Measurements from ENCODE around the gene SPATA33.

SPATA33 gene

DNA sequence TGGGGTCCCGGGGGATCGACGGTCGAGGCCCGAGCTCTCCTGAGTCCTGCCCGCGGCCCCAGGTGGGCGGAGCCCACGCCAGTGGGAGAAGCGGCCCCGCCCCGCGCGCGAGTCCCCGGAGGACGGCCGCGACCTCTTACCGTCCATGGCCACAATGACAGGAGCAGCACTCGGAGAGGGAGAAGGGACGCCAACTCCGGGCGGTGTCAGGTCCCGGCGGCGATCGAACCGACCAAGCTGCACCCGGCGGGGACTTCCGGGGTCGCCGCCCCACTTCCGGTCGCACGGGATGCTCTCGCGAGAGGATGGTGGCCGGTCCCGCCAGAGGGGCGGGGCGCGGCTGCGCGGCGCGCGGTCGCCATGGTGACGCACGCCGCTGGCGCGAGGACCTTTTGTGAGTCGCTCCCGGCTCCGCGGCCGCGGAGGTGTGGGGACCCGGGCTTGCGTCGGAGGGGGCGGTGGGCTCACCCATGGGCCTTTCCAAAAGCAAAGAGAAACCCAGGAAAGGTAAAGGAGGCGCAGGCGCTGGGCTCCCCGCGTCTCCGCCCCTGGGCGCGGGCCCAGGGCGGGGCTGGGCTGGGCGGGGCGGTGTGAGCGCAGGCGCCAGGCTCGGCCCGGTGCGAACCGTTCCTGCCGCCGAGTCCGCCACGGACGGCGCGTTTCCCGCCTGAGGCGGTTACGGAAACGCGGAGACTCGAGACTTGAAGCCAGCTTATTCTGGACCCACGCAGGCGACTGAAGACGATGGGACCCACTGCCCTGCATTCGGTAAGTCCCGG is at the start of gene SPATA33, which contains the start of gene CHMP1A:
Gene SPATA33, plus strand, starts transcription at position 395 of the 779 bp plus-strand sequence. Its CDS starts 76 bp downstream, at position 471.
Gene CHMP1A, minus strand, starts transcription at position 267 of the 779 bp plus-strand sequence. Its CDS starts 120 bp downstream, at position 147.
- DNase-seq (ENCODE audit: low spot score): peak; percentile 92

GRCh38 chr16:89607937-89608740 is 49.5 kb upstream of the SPATA33 start:
- DNase-seq (ENCODE audit: low spot score): no peak

GRCh38 chr16:89610108-89610453 is 47.6 kb upstream of the SPATA33 start:
- DNase-seq (ENCODE audit: low spot score): no peak

DNA sequence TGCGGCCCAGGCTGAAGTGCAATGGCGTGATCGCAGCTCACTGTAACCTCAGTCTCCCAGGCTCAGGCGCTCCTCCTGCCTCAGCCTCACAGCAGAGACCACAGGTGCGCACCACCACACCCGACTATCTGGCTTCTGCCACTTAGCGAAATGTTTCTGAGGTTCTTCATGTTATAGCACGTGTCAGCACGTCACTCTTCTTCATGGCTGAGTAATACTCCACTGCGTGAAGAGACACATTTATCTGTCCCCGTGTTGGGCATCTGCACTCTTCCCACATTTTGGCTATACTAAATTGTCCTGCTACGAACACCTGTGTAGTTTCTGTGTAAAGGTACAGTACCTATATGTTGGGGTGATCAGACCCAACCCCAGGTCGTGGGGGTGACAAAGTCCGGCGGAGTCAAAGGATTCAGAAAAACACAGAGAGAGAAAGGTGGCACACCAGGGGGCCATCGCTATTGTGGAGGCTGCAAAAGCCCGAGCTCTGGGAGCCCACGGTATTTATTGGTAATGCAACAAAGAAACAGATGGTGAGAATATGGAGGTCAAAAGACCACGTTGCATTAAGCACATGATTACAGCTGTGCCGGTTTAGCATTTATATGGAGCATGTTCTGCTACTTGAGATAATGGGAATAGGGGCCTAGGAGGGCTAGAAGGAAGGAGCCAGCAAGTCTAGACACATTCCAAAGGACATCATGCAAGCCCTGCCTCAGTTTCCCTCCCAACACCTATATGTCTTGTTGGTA is 45.0 kb upstream of the SPATA33 start:
- DNase-seq (ENCODE audit: low spot score): no peak

- DNase-seq (ENCODE audit: low spot score): no peak
Observed at GRCh38 chr16:89613231-89613953, 44.2 kb upstream of the SPATA33 start, which contains the start of gene DPEP1. DPEP1 (plus strand) TSS chr16:89613642; CDS start chr16:89630411, 16,769 bp downstream.

- no peak for DNase-seq (ENCODE audit: low spot score)
Observed at GRCh38 chr16:89613954-89614459, 43.6 kb upstream of the SPATA33 start.

DNA sequence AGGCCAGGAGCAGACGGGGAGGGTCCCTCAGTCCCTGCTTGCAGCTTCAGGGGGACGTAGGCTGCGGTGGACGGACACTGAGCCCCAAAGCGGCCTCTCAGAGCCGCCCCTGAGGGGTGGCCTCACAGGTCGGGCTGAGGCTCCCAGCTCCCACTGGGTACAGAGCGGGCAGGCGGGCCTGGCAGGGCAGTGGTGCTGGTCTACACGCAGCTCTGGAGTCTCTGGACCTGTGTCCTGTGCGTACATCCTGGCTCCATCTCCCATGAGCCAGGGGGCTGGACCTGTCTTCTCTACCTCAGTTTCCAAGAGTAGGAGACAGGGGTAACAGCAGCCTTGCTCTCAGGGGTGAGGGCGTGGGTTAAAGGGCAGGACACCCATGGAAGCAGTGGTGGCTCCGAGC is 42.5 kb upstream of the SPATA33 start:
- DNase-seq (ENCODE audit: low spot score): no peak

- DNase-seq (ENCODE audit: low spot score): peak; percentile 22
Observed at GRCh38 chr16:89615596-89616090, 42.0 kb upstream of the SPATA33 start.

- DNase-seq (ENCODE audit: low spot score): no peak
Observed at GRCh38 chr16:89616623-89617022, 41.0 kb upstream of the SPATA33 start.

GRCh38 chr16:89617036-89617435 is 40.6 kb upstream of the SPATA33 start:
- no peak for DNase-seq (ENCODE audit: low spot score)

DNA sequence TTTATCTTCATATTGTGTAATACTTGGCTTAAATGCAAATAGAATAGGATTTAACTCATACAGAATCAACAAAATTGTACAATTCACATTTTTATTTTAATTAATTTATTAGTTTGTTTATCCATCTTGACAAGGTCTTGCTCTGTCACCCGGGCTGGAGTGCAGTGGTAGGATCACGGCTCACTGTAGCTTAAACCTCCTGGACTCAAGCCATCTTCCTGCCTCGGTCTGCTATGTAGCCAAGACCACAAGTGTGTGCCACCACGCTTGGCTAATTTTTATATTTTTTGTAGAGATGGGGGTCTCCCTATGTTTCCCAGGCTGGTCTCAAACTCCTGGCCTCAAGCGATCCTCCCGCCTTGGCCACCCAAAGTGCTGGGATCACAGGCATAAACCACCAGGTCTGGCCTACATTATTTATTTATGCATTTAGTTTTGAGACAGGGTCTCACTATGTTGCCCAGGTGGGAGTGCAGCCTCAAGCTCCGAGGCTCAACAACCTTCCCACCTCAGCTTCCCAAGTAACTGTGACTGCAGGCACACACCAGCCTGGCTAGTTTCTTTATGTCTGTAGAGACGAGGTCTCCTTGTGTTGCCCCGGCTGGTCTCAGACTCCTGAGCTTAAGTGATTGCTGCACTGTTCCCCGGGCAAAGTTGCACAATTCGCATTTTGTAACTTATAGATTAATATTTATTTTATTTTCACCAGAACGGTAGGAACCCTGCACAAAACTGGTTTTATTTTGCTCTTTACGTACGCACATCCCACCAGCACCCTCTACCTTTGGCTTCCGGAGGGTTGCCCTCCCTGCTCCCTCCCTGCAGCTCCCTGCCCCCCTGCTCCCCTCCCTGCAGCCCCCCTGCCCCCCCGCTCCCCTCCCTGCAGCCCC is 39.3 kb upstream of the SPATA33 start:
- no peak for DNase-seq (ENCODE audit: low spot score)

DNA sequence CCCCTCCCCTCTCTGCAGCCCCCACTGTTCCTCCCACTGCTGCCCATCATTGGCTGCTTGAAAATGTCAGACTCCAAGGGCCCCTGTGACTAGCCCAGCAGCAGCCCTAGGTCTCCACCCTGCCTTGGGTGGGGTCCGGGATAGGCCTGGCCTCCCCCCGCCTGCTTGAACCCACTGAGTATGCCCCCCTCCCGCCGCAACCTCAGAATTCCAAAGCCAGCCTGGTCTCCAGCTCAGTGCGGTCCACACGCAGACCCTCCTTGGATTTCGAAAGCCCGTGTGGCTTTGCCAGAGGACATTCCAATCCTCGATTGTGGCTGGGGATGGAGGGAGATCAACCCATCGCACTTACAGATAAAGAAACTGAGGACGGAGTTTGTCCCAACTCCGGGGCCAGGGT is 37.8 kb upstream of the SPATA33 start:
- no peak for DNase-seq (ENCODE audit: low spot score)

- no peak for DNase-seq (ENCODE audit: low spot score)
Observed at GRCh38 chr16:89620406-89620841, 37.2 kb upstream of the SPATA33 start.

DNA sequence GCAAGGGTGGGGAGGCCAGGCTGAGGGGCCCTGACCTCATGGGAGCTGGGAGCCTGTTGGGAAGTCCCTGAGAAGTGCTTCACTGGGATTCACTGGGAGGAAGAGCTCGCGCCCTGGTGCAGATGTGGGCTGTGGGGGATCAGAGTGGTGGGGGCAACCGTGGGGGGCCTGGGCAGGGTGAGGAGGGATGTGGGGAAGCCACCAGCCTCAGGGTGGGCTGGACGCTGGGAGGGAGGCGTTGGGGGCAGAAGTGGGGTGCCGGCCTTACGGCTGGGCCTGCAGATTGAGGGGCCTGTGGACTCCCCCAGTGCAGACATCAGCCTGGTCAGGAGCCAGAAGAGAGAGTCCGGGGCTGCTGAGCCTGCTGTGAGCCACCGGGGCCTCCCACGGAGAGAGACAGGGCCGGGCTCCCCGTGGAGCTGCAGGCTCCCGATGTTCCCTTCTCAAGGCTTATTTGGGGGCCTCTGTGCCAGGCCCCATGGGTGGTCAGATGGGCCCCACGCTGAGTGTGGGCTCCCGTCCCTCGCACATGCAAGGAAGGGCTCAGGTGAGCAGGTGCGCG is 36.4 kb upstream of the SPATA33 start:
- no peak for DNase-seq (ENCODE audit: low spot score)

DNA sequence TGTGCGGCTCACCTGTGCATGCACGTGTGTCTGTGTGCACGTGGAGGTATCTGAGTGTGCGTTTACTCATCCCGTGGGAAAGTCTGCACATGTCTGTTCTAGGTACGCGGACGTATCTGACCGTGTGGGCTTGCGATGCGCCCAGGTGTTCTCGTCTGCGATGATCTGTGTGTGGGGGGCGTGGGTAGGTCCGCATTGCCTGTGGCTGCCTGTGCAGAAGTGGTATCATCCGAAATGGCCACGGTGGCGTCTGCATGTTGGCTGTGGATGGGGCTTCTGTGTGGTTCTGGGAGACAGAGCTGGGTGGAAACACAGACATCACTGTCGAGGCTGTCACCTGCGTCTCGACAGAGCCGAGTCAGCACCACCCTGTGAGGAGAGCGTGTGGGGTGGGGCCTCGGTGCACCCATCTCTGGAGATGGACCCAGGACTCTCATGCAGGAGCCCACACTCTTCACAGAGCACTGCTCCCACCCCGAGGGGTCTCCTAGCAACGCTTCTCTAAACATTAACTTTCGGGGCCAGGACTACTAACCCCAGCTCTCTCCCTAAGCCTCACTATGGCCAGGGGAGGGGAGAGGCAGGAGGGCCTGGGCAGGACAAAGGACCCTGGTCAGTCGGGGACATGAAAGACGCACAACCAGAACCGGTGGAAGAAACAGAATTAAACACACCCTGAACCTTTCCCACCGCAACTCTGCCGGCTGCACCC is 35.8 kb upstream of the SPATA33 start:
- no peak for DNase-seq (ENCODE audit: low spot score)

DNA sequence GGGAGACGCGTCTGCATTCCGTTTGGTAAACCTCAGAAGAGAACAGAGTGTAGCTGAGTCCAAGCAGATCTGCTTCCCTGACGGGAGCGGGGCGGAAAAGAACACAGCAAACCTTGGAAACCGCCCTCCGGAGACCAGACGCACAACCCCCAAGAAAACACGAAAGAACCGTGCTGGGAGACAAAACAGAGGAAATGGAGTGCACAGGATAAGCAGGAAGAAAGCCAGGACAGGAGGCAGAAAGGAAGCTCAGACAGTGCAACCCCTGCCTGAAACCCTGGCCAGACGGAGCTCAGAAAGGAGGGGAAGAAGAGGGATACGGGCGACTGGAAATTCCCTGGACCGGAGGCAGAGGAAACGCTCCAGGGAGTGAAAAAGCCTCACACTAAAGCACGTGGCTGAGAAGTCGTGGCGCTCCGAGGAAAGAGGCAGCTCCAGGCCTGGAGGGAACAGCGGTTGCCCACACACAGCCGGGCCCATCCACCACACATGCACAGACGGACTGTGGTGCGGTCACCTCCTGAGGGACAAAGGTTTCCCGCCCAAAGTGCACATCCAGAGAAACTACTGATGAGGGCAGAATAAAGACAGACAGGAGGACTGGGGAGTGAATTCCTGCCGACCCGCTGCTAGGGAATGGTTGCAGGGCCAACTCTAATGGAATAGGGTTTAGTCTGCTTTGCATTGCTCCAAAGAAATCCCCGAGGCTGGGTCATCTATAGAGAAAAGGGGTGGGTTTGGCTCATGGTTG is 34.0 kb upstream of the SPATA33 start:
- DNase-seq (ENCODE audit: low spot score): no peak

DNA sequence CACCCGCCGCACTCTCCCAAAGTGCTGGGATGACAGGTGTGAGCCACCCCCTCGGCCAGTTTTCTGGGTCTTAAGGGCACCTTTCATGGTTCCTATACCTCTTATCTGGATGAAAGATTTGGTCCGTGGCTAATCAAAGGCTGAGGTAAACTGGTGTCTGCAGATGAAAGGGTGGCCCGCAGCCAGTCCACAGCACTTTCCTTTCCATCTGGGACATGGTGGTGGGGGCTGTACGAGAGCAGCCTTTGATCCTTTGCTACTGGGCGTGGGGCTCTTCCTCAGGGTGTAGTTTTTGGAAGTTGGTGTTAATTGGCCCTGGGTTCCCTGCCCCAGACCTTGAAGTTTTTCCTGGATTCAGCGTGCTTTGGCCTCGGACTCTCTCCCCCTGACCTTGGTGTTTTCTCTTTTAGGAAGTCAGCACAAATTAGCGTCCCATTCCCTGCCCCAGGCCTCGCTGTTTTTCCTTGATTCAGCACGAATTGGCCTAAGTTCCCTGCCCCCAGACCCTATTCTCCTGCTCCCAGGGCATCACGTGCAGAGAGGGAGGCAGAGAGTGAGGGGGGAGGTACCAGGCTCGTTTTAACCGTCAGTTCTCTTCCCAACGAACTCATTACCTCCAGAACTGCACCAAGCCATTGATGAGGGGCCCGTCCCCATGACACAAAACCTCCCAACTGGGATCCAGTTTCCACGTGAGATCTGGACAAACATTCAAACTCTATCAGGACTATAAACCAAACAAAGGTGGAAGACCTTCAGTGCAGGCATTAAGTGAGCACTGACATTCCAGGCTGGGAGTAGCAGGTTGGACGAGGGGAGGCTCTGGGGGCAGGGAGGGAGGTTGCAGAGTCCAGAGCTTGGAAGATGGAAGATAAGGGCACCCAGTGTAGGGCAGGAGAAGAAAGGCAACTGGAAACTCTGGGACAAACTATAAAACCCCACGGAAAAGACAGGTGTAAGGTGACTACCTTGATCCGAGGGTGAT is 32.6 kb upstream of the SPATA33 start:
- DNase-seq (ENCODE audit: low spot score): no peak
